IMR-90 (cell line): ENCODE measurements around the gene NDUFAF2.

ENCODE experiments used
- BHLHE40 ChIP-seq: fragments of 150-350 bp; IDR thresholded peaks from 2 replicates; pipeline ENCODE4 v1.6.1; 2016; ENCODE audit warnings: mild to moderate bottlenecking, low read depth, low read length
- CEBPB ChIP-seq: IDR thresholded peaks from 2 replicates; pipeline ENCODE4 v1.6.1; 2012; ENCODE audit warnings: low read depth, low read length, improper control_type of control experiment
- FOS ChIP-seq: fragments of 150-350 bp; IDR thresholded peaks from 2 replicates; pipeline ENCODE4 v1.6.1; 2016; ENCODE audit warnings: low read depth, low read length
- MAFK ChIP-seq: IDR thresholded peaks from 2 replicates; pipeline ENCODE4 v1.6.1; 2012; ENCODE audit warnings: low read depth, low read length, improper control_type of control experiment
- MXI1 ChIP-seq: IDR thresholded peaks from 2 replicates; pipeline ENCODE4 v1.6.1; 2012; ENCODE audit warnings: low read depth, mild to moderate bottlenecking, low read length, moderate library complexity, borderline replicate concordance
- NFE2L2 ChIP-seq: fragments of 150-350 bp; IDR thresholded peaks from 2 replicates; pipeline ENCODE4 v1.6.1; 2016; ENCODE audit warnings: low read depth, mild to moderate bottlenecking, low read length
- POLR2A ChIP-seq: IDR thresholded peaks from 2 replicates; pipeline ENCODE4 v1.6.1; 2012; ENCODE audit warnings: mild to moderate bottlenecking, low read depth, low read length
- RAD21 ChIP-seq: IDR thresholded peaks from 2 replicates; pipeline ENCODE4 v1.6.1; 2012; ENCODE audit warnings: low read length, improper control_type of control experiment
- RCOR1 ChIP-seq: IDR thresholded peaks from 2 replicates; pipeline ENCODE4 v1.6.1; 2012; ENCODE audit warnings: mild to moderate bottlenecking, low read length, improper control_type of control experiment; ENCODE audit not compliant: insufficient replicate concordance
- RFX5 ChIP-seq: IDR thresholded peaks from 2 replicates; pipeline ENCODE4 v1.8.0; 2012; ENCODE audit warnings: low read depth, mild to moderate bottlenecking, low read length, moderate library complexity
- SMC3 ChIP-seq: fragments of 150-350 bp; IDR thresholded peaks from 2 replicates; pipeline ENCODE4 v1.6.1; 2016; ENCODE audit warnings: low read depth, mild to moderate bottlenecking, antibody characterized with exemption, low read length, moderate library complexity
- TF ChIP-seq, protein P1 (sequence below): conservative IDR thresholded peaks from 2 replicates; pipeline ENCODE4 v1.5.1; 2012; ENCODE audit warnings: mild to moderate bottlenecking, low read depth, low read length, improper control_type of control experiment
- TF ChIP-seq, protein P2 (sequence below): fragments of 150-350 bp; IDR thresholded peaks from 2 replicates; pipeline ENCODE4 v1.6.1; 2016; ENCODE audit warnings: low read depth, mild to moderate bottlenecking, low read length, moderate library complexity, borderline replicate concordance
- TF ChIP-seq, protein P3 (sequence below): fragments of 150-350 bp; IDR thresholded peaks from 2 replicates; pipeline ENCODE4 v1.6.1; 2017; ENCODE audit warnings: mild to moderate bottlenecking, antibody characterized with exemption, low read length, low read depth

DNA sequence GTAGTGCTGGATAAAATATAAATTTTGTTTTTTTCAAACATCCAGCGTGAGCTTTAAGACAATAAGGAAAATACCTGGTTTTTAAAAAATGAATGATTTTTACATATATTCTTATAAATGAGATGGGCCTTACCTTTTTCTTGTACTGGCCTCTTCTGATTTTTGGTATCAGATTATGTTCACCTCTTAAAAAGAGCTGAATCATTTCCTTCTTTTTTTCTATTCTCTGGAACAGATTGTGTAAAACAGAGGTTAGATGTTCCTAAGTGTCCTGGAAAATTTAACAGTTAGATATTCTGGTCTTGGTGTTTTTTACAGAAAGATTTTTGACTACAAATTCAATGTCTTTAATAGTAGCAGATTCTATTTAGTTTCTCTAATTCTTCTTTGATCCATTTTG is 74.6 kb downstream of the NDUFAF2 start:
- TF ChIP-seq, protein P1, sequence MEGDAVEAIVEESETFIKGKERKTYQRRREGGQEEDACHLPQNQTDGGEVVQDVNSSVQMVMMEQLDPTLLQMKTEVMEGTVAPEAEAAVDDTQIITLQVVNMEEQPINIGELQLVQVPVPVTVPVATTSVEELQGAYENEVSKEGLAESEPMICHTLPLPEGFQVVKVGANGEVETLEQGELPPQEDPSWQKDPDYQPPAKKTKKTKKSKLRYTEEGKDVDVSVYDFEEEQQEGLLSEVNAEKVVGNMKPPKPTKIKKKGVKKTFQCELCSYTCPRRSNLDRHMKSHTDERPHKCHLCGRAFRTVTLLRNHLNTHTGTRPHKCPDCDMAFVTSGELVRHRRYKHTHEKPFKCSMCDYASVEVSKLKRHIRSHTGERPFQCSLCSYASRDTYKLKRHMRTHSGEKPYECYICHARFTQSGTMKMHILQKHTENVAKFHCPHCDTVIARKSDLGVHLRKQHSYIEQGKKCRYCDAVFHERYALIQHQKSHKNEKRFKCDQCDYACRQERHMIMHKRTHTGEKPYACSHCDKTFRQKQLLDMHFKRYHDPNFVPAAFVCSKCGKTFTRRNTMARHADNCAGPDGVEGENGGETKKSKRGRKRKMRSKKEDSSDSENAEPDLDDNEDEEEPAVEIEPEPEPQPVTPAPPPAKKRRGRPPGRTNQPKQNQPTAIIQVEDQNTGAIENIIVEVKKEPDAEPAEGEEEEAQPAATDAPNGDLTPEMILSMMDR, result no peak
- no peak for TF ChIP-seq POLR2A
- no peak for TF ChIP-seq MAFK
- TF ChIP-seq SMC3, result no peak
- TF ChIP-seq NFE2L2, result no peak
- TF ChIP-seq RAD21, result no peak
- TF ChIP-seq, protein P2, sequence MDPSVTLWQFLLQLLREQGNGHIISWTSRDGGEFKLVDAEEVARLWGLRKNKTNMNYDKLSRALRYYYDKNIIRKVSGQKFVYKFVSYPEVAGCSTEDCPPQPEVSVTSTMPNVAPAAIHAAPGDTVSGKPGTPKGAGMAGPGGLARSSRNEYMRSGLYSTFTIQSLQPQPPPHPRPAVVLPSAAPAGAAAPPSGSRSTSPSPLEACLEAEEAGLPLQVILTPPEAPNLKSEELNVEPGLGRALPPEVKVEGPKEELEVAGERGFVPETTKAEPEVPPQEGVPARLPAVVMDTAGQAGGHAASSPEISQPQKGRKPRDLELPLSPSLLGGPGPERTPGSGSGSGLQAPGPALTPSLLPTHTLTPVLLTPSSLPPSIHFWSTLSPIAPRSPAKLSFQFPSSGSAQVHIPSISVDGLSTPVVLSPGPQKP, result no peak
- TF ChIP-seq RCOR1, result no peak
- TF ChIP-seq FOS, result no peak
- TF ChIP-seq, protein P3, sequence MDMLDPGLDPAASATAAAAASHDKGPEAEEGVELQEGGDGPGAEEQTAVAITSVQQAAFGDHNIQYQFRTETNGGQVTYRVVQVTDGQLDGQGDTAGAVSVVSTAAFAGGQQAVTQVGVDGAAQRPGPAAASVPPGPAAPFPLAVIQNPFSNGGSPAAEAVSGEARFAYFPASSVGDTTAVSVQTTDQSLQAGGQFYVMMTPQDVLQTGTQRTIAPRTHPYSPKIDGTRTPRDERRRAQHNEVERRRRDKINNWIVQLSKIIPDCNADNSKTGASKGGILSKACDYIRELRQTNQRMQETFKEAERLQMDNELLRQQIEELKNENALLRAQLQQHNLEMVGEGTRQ, result no peak
- no peak for TF ChIP-seq MXI1
- no peak for TF ChIP-seq BHLHE40
- no peak for TF ChIP-seq CEBPB
- TF ChIP-seq RFX5, result no peak
